SK-N-SH (cell line): Measurements from ENCODE around the gene NFIA.

ENCODE experiments used
- ELF1 ChIP-seq: IDR thresholded peaks from 2 replicates; pipeline ENCODE4 v1.4.0; 2012
- EP300 ChIP-seq, 2 experiments: IDR thresholded peaks; 2 replicates each; pipeline versions ENCODE4 v1.4.0 to v1.6.1; 2012; ENCODE audit warnings: borderline replicate concordance in 1 of 2, low read depth in 1 of 2, low read length in 1 of 2
- MXI1 ChIP-seq: IDR thresholded peaks from 2 replicates; pipeline ENCODE4 v1.6.1; 2012; ENCODE audit warnings: mild to moderate bottlenecking, low read depth, low read length, improper control_type of control experiment
- POLR2AphosphoS5 ChIP-seq: IDR thresholded peaks from 2 replicates; pipeline ENCODE4 v1.6.1; 2012; ENCODE audit warnings: low read depth, low read length
- RAD21 ChIP-seq: IDR thresholded peaks from 2 replicates; pipeline ENCODE4 v1.6.1; 2012; ENCODE audit warnings: mild to moderate bottlenecking, low read length
- RFX5 ChIP-seq: IDR thresholded peaks from 2 replicates; pipeline ENCODE4 v1.6.1; 2012; ENCODE audit warnings: mild to moderate bottlenecking, improper control_type of control experiment, low read length
- YY1 ChIP-seq: IDR thresholded peaks from 2 replicates; pipeline ENCODE4 v1.4.0; 2012; ENCODE audit warnings: low read depth, mild to moderate bottlenecking
- TF ChIP-seq, protein P1 (sequence below): fragments of 200-600 bp; sonication (generic); IDR thresholded peaks from 2 replicates; pipeline ENCODE4 v1.6.1; 2017; ENCODE audit warnings: antibody characterized with exemption, mild to moderate bottlenecking, moderate library complexity
- TF ChIP-seq, protein P2 (sequence below): IDR thresholded peaks from 2 replicates; pipeline ENCODE4 v1.4.0; 2012; ENCODE audit warnings: low read depth, borderline replicate concordance
- TF ChIP-seq, protein P3 (sequence below): IDR thresholded peaks from 2 replicates; pipeline ENCODE4 v1.4.0; 2012; ENCODE audit warnings: low read depth
- TF ChIP-seq, protein P4 (sequence below): IDR thresholded peaks from 2 replicates; pipeline ENCODE4 v1.6.1; 2012; ENCODE audit warnings: mild to moderate bottlenecking, low read depth, low read length, moderate library complexity

DNA sequence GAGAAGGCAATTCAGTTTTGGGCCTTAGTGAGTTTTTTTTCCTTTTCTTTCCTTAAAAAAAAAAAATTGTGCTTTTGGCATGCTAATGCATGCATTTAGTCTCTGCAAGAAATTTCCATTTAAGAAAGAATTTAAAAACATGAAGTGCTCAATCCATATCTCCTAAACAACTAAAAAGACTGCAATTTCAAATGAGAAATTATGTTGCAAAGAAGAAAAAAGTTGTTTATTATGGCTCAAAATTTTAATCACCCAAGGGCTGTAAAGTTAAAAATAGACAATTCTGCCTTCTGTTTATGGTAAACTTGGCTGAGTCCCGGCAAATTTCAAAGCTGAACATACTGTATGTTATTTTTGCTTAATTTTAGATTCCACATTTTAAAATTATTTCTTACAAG is 59.7 kb downstream of the NFIA start:
- TF ChIP-seq, protein P1, sequence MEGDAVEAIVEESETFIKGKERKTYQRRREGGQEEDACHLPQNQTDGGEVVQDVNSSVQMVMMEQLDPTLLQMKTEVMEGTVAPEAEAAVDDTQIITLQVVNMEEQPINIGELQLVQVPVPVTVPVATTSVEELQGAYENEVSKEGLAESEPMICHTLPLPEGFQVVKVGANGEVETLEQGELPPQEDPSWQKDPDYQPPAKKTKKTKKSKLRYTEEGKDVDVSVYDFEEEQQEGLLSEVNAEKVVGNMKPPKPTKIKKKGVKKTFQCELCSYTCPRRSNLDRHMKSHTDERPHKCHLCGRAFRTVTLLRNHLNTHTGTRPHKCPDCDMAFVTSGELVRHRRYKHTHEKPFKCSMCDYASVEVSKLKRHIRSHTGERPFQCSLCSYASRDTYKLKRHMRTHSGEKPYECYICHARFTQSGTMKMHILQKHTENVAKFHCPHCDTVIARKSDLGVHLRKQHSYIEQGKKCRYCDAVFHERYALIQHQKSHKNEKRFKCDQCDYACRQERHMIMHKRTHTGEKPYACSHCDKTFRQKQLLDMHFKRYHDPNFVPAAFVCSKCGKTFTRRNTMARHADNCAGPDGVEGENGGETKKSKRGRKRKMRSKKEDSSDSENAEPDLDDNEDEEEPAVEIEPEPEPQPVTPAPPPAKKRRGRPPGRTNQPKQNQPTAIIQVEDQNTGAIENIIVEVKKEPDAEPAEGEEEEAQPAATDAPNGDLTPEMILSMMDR = no peak
- TF ChIP-seq EP300 (IDR thresholded peaks at IDR 0.05; ENCODE audit: borderline replicate concordance in 1 of 2, low read depth in 1 of 2, low read length in 1 of 2) (no peak), RFX5 (no peak), MXI1 (no peak), YY1 (no peak), POLR2AphosphoS5 (no peak), RAD21 (no peak), ELF1 (no peak)
- TF ChIP-seq, protein P2, sequence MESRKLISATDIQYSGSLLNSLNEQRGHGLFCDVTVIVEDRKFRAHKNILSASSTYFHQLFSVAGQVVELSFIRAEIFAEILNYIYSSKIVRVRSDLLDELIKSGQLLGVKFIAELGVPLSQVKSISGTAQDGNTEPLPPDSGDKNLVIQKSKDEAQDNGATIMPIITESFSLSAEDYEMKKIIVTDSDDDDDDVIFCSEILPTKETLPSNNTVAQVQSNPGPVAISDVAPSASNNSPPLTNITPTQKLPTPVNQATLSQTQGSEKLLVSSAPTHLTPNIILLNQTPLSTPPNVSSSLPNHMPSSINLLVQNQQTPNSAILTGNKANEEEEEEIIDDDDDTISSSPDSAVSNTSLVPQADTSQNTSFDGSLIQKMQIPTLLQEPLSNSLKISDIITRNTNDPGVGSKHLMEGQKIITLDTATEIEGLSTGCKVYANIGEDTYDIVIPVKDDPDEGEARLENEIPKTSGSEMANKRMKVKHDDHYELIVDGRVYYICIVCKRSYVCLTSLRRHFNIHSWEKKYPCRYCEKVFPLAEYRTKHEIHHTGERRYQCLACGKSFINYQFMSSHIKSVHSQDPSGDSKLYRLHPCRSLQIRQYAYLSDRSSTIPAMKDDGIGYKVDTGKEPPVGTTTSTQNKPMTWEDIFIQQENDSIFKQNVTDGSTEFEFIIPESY = no peak
- TF ChIP-seq, protein P3, sequence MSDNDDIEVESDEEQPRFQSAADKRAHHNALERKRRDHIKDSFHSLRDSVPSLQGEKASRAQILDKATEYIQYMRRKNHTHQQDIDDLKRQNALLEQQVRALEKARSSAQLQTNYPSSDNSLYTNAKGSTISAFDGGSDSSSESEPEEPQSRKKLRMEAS = no peak
- TF ChIP-seq, protein P4, sequence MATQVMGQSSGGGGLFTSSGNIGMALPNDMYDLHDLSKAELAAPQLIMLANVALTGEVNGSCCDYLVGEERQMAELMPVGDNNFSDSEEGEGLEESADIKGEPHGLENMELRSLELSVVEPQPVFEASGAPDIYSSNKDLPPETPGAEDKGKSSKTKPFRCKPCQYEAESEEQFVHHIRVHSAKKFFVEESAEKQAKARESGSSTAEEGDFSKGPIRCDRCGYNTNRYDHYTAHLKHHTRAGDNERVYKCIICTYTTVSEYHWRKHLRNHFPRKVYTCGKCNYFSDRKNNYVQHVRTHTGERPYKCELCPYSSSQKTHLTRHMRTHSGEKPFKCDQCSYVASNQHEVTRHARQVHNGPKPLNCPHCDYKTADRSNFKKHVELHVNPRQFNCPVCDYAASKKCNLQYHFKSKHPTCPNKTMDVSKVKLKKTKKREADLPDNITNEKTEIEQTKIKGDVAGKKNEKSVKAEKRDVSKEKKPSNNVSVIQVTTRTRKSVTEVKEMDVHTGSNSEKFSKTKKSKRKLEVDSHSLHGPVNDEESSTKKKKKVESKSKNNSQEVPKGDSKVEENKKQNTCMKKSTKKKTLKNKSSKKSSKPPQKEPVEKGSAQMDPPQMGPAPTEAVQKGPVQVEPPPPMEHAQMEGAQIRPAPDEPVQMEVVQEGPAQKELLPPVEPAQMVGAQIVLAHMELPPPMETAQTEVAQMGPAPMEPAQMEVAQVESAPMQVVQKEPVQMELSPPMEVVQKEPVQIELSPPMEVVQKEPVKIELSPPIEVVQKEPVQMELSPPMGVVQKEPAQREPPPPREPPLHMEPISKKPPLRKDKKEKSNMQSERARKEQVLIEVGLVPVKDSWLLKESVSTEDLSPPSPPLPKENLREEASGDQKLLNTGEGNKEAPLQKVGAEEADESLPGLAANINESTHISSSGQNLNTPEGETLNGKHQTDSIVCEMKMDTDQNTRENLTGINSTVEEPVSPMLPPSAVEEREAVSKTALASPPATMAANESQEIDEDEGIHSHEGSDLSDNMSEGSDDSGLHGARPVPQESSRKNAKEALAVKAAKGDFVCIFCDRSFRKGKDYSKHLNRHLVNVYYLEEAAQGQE = no peak
